AG09309 (cell line): Measurements from ENCODE around the gene ITPR1.

Source experiments
- DNase-seq: peaks from one replicate; pipeline ENCODE4 v3.0.0-alpha.2; 2010; ENCODE audit warnings: low read depth
- H3K4me3 ChIP-seq: 2 replicates; pipeline ENCODE4 v1.5.1; 2011; ENCODE audit warnings: mild to moderate bottlenecking, low read depth, low read length, moderate library complexity; ENCODE audit not compliant: control insufficient read depth
- CTCF ChIP-seq: IDR thresholded peaks from 2 replicates; pipeline ENCODE4 v1.5.1; 2011; ENCODE audit warnings: mild to moderate bottlenecking, low read depth, low read length, inconsistent platforms; ENCODE audit not compliant: insufficient read depth, control insufficient read depth; ENCODE audit errors: missing control alignments

Gene ITPR1

GRCh38 chr3:4735243-4735642 lies 242.1 kb downstream of the ITPR1 start:
- H3K4me3 ChIP-seq: no peak overlapping the region
- no peak for TF ChIP-seq CTCF
- DNase-seq: no peak

- H3K4me3 ChIP-seq: no peak overlapping the region
- DNase-seq: no peak
- no peak for TF ChIP-seq CTCF
Observed at GRCh38 chr3:4736284-4736861, 243.2 kb downstream of the ITPR1 start.

- DNase-seq: no peak
- no peak for TF ChIP-seq CTCF
- H3K4me3 ChIP-seq: no peak overlapping the region
Observed at GRCh38 chr3:4738737-4739274, 245.7 kb downstream of the ITPR1 start.

- H3K4me3 ChIP-seq: no peak overlapping the region
- TF ChIP-seq CTCF: no peak
- DNase-seq: no peak
Observed at GRCh38 chr3:4739289-4740236, 246.4 kb downstream of the ITPR1 start.

- no peak for TF ChIP-seq CTCF
- no peak for DNase-seq
- no peak overlapping the region for H3K4me3 ChIP-seq
Observed at GRCh38 chr3:4740397-4741105, 247.4 kb downstream of the ITPR1 start.

GRCh38 chr3:4741106-4741403 lies 247.9 kb downstream of the ITPR1 start:
- no peak for DNase-seq

More at GRCh38 chr3:4741106-4741403, 247.9 kb downstream of the ITPR1 start:
- H3K4me3 ChIP-seq: no peak overlapping the region
- TF ChIP-seq CTCF: no peak
